GM18526 (cell line): ENCODE data around the gene SPIB.

Experiments
- POLR2A ChIP-seq: IDR thresholded peaks from 3 replicates; pipeline ENCODE4 v1.6.1; 2011; ENCODE audit not compliant: insufficient read length; ENCODE audit errors: extremely low read depth

The SPIB gene

DNA sequence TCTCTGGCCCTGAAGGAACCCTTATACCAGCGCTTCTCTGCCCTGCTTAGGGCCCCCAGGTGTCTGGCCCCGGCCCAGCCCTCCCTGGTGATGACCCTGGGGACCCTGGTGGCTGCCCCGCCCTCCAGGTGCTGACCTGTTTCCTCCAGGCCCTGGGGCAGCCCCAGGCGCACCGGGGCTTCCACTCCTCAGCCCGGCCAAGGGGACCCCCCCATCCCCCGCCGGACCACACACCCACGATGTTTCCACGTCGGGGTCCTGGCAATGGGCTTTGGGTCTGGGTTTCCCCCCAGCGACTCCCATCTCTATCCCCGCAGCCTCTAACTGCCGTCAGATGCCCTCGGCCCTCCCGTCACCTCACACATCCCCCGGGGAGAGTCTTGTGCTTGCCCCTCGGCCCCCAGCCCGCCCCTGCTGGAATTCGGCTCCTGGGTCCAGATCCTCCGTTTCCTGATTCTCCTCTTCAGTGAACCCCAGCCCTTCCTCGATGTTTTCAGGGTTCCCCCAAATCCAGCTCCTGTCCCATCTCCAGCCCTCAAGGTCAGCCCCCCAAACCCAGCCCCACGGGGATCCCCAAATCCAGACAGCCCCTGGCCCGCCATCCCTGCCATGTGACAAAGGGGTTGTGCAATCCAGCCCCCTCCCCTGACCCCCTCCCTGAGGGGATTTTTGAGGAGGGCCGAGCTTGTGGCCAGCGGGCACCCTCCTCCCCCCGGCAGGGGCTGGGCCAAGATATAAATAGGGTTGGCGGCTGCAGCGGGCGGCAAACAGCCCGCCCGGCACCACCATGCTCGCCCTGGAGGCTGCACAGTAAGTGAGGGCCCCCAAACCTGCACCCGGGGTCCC, at the start of gene SPIB:
Gene SPIB (plus strand): TSS at position 763 of the 846 bp plus-strand sequence. CDS start 25 bp downstream, at position 788.
- TF ChIP-seq POLR2A, result peak; percentile 94

DNA sequence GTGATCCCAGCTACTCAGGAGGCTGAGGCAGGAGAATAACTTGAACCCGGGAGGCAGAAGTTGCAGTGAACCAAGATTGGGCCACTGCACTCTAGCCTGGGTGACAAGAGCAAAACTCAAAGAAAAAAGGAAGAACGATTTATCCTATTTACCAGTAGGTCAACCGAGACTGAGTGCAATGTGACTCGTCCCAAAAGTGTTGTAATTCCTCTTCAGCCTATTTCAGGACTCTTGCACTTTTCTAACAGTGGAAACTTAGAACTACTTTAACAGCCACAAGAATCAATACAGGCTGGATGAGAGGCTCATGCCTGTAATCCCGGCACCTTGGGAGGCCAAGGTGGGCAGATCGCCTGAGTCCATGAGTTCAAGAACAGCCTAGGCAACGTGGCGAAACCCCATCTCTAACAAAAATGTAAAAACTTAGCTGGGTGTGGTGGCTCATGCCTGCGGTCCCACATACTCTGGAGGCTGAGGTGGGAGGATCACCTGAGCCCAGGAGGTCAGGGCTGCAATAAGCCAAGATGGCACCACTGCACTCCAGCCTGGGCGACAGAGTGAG, 46.7 kb upstream of the SPIB start:
- no peak for TF ChIP-seq POLR2A

DNA sequence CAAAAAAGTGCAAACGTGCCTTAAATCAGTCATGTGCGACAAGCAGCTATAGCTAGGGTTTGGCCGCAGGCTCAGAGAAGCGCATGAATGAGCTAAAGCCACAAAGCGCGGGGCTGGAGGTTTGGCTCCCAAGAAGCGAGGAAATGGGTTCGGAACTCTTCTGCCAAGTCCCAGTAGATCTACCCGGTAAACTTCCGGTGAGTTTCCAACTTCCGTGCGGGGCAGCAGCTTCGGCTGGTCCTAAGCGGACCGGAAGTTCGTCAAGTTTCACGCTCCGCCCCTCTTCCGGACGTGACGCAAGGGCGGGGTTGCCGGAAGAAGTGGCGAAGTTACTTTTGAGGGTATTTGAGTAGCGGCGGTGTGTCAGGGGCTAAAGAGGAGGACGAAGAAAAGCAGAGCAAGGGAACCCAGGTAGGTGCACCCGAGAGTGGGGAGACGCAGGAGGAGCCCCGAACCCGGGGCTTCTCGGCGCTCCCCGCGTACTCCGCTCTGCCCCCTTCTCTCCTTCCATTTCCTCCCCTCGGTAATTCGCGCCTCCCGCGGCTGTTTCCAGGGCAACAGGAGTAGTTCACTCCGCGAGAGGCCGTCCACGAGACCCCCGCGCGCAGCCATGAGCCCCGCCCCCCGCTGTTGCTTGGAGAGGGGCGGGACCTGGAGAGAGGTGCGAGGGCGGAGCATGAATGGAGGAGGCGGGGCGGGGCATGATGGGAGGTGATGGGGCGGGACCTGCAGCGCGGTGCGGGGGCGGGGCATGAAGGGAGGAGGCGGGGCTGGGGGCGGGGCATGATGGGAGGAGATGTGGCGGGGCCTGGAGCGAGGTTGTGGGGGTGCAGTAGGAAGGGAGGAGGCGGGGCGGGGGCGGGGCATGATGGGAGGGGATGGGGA, 42.3 kb upstream of the SPIB start, which contains the start of gene NR1H2:
Gene NR1H2 (plus strand): TSS at position 292 of the 885 bp plus-strand sequence. CDS start 1,149 bp downstream, outside the sequence.
- peak; percentile 58 for TF ChIP-seq POLR2A

DNA sequence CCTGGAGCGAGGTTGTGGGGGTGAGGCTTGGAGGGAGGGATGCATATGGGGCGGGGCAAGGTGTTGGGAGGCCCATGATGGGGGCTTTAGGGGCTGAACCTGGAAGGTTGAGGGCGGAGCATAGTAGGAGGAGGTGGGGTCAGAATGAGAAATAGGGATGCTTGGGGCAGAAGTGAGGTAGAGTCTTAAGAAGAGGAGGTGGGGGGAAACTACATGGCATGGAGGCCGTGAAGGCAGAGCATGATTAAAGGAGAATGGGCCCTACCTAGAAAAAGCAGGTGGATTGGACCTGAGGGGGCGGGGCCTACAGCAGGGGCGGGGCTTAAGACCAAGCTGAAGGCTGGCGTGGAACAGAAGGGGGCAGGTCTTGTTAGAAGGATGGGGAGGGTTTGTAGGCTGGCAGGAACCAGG, 41.7 kb upstream of the SPIB start:
- TF ChIP-seq POLR2A, result no peak

DNA sequence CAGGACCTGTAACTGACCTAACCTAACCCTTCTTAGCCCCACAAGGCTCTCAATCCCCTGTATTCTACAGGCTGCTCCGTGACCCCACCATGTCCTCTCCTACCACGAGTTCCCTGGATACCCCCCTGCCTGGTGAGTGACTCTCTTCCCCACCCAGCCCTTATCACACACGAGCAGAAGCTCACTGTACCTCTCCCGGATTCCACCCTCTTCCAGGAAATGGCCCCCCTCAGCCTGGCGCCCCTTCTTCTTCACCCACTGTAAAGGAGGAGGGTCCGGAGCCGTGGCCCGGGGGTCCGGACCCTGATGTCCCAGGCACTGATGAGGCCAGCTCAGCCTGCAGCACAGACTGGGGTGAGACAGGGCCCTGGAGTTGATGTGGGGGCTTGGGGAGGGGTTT, 41.2 kb upstream of the SPIB start:
- TF ChIP-seq POLR2A, result no peak

DNA sequence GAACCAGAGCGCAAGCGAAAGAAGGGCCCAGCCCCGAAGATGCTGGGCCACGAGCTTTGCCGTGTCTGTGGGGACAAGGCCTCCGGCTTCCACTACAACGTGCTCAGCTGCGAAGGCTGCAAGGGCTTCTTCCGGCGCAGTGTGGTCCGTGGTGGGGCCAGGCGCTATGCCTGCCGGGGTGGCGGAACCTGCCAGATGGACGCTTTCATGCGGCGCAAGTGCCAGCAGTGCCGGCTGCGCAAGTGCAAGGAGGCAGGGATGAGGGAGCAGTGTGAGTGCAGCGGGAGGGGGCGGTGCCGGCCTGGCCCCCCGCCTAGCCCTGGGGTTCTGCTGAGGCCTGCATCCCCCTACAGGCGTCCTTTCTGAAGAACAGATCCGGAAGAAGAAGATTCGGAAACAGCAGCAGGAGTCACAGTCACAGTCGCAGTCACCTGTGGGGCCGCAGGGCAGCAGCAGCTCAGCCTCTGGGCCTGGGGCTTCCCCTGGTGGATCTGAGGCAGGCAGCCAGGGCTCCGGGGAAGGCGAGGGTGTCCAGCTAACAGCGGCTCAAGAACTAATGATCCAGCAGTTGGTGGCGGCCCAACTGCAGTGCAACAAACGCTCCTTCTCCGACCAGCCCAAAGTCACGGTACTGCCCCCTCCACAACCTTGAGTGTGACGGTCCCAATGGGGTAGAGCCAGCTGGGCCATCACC, 40.4 kb upstream of the SPIB start:
- no peak for TF ChIP-seq POLR2A

DNA sequence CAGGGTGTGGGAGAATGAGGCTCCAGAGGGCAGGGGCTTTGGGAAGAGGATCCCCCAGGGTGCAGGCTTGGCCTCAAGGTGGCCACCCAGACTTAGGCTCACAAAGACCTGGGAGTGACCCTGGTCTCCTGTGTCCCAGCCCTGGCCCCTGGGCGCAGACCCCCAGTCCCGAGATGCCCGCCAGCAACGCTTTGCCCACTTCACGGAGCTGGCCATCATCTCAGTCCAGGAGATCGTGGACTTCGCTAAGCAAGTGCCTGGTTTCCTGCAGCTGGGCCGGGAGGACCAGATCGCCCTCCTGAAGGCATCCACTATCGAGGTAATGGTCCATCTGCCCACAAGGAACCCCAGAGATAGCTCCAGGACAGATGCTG, 39.9 kb upstream of the SPIB start:
- TF ChIP-seq POLR2A, result no peak

DNA sequence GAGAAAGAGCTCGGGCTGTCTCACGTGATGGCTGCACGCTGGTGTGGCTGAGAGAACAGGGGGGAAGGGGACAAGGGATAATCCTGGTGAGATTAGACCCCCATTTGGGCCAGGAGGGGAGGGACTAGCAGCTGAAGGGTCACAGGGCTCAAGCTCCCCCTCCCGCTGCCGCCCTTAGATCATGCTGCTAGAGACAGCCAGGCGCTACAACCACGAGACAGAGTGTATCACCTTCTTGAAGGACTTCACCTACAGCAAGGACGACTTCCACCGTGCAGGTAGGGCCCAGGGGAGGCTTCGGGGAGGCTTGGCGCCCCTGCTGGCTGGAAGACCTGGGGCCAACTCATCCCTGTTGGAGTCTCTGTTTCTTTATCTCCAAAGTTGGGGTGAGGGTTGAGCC, 39.1 kb upstream of the SPIB start:
- TF ChIP-seq POLR2A, result no peak

DNA sequence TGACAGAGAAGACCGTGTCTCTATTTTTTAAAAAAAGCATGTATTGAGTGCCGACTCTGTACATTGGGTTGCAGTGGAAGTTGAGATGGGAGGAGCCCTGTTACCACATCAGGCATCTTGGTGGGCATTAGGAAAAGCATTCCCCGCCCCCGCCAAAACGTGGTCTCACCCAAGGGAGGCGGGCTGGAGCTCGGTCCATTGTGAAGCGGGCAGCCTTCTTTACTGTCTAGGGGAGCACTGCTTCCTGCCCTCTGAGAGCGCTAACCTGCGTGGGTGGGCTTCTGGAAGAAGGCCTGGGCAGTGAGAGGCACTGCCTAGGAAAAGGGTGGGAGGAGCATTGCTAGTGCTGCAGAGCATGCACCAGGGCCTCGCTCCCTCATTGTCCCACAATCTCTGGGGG, 38.6 kb upstream of the SPIB start:
- TF ChIP-seq POLR2A, result no peak

DNA sequence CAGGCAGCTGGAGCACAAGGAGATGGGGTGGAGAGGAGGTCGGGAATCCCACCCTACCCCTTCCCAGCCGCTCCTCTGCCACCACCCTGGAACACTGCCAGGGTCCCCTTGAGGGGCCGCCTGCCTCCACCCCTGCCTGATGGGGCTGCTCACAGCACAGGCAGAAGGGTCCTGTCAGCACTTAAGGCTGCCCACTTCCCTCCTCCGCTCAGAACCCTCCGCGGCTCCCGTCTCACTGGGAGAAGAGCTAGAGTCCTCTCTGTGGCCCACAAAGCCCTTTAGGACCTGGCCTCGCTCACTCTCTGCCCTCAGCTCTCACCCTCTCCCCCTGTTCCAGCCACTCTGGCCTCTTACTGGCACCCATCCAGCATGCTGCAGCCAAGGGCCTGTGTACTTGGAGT, 38.0 kb upstream of the SPIB start:
- TF ChIP-seq POLR2A, result no peak

DNA sequence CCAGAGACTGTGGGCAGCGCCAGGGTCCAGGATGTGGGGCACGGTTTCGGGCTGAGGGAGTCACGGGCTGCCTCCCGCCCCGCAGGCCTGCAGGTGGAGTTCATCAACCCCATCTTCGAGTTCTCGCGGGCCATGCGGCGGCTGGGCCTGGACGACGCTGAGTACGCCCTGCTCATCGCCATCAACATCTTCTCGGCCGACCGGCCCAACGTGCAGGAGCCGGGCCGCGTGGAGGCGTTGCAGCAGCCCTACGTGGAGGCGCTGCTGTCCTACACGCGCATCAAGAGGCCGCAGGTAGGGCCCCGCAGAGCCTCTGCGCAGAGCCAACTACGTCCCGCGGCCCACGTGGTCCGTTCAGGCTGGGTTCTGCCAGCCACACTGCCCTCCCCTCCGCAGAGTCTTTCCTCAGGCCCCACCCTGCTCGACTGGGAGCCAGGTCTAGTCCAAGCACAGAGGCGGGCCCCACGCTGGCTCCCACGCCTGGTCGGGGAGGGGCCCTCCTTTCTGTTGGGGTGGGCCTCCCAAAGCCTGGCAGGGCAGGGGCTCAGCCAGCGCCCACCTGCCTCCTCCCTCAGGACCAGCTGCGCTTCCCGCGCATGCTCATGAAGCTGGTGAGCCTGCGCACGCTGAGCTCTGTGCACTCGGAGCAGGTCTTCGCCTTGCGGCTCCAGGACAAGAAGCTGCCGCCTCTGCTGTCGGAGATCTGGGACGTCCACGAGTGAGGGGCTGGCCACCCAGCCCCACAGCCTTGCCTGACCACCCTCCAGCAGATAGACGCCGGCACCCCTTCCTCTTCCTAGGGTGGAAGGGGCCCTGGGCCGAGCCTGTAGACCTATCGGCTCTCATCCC, 36.6 kb upstream of the SPIB start:
- TF ChIP-seq POLR2A, result no peak

DNA sequence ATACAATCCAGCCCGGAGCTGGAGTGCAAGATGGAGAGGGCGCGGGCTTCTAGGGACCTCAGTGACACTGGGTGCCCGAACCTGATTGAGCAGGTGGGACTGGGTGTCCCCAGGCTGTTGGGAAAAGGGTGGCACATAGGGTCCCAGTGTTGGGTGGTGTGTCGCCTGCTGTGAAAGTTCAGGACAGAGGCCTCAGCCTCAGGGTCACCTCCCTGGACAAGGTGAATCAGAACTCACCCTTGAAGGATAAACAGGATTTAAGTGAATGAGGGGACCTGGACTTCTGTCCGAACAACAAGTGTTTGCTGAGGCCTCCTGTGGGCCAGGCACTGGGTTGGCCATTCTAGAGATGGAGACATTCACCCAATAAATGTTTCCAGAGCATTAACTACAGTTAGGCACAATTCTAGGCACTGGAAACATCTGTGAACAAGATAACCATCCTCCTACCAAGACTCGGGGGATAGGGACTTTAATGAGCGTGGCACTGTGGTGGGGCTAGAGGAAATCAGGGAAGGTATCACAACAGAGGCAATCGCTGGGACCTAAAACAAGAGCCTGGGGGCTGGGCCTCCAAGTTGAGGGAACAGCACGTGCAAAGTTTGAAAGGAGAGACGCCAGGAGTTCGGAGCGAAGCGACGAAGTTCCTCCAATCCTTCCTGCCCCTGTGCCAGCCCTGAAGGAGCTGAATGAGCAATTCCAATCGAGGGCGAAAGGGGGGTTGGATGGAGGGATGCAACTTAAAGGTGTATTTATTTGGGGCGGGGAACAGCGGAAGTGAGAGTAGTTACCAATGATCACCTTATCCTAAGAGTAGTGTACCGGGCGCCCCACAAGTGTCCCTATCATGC, 35.5 kb upstream of the SPIB start:
- no peak for TF ChIP-seq POLR2A
